HCEC 1CT (cell line): ENCODE measurements around the gene PIP5KL1.
A peak's percentile ranks its signal among the peaks of the same experiment; 100 is the strongest.

Experiments used
- DNase-seq: peaks from one replicate; pipeline ENCODE4 v3.0.0-alpha.2; 2017

The PIP5KL1 gene

DNA sequence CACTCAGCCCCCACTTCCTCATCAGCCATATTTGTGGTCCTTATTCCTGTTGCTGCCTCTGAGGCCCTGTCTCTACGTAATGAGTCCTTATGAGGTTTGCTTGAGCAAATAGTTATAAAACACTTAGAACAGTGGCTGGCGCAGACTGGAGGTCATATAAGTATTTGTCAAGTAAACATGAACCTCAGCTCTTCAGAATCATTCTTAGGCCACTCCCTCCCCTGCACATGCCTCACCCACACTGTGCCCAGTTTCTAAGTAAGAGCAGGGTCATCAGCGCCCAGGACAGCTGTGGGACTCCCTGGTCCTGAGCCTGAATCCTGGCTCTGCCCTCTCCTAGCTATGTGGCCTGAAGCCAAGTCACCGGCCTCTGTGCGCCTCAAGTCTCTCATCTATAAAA lies 17.7 kb downstream of the PIP5KL1 start:
- no peak for DNase-seq

GRCh38 chr9:127912296-127912695 lies 18.3 kb downstream of the PIP5KL1 start:
- no peak for DNase-seq

DNA sequence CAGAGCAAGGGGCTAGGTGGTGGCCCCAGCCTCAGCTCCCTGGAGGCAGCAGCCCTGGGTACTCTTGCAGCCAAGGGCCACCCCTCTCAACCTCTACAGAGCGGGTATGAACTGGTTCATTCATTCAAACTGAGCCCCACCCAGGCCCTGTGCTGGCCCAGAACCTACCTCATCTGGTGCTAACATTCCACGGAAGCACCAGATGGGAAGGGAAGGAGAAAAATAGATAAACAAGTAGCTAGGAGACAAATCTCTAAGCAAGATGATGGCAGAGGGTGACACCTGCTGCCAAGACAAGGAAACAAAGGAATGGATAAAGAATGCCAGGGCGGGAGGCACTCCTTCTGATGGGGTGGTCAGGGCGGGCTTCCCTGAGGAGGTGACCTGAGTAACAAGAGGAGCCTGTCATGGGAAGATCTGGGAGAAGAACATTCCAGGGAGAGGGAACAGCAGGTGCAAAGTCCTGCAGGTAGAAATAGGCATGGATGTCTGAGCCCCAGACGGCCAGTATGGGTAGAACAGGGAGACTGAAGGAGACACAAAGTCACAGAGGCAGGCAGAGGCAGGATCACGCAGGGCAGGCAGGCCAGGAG lies 19.9 kb downstream of the PIP5KL1 start:
- DNase-seq = no peak

DNA sequence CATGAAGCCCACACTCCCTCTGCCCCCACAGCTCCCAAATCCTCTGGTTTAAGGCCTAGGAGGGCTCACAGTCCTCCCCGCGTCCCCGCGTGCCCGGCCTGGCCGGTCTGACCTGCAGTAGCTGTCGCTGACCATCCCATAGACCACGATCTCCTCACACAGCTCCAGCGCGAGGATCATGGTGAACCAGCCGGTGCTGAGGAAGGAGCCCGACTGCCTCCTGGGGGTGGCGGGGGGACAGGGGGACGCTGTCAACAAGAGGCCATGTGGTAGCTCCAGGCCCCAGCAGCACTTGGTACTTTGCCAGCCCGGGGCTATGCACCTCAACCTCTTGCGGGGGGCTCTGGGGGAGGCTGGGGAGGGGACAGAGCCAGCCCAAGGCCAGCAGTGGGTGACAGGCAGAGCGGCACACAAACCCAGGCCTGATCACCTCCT lies 20.7 kb downstream of the PIP5KL1 start:
- no peak for DNase-seq

DNA sequence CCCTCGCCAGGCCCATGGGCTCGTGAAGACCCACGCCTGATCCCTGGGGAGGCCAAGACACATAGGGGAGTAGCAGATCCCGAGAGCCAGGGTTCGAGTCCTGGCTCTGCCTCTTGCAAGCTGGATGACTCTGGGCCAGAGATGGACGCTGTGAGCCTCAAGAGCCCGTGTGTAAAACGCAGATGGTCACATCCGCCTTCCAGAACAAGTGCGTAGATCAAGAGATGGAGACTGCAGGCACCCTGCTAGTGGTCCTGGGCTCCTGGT lies 22.0 kb downstream of the PIP5KL1 start:
- no peak for DNase-seq

GRCh38 chr9:127907867-127908659 lies 22.5 kb downstream of the PIP5KL1 start:
- no peak for DNase-seq

DNA sequence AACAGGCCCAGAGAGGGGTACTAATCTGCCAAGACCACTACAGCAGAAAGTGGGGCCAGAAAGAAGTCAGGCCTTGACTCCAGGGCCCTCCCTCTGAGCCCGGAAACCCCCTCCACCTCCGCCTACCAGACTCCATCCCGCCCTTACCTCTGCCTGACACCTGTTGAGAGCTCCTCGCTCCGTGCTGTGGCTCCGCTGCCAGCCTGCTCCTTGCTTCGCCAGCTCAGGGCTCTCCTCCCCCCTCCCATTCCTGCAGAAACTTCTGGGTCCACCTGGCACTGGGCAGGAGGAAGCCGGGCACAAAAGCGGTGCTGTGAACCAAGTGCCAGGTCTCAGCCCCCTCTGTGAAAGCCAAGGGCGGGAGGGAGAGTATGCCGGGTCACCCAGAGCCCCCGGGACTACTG lies 24.8 kb downstream of the PIP5KL1 start:
- DNase-seq = no peak

DNA sequence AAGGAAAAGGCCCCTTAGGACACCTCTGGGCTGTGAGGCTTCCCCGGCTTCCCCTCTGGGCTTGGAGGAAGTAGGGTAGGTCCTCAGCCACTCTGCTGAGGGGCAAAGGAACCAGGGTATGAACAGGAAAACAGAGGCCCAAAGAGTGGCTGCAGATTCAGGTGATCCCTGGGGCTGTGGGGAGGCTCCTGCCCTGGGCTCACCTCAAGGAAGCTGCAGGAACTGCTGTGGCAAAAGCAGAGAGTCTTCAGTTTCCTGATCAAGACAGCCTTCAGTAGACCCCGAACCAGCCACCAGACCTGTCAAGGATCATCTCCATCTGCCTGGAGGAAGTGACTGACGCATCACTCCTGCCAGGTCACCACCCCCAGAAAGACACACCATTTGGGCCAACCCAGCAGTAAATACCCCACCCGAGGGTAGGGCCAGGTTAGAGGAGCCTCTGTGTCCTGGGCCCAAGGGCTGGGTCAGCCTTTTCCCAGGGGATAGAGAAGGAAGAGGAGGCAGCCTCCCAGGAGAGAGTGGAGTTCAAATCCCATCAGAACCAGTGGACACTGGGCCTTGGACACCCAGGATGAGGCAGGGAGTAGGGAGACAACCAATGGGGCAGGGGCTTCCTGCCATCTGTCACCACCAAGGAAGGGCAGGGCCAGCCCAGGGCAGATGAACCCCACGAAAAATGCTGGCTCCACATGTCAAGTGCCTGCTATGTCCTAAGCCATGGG lies 25.4 kb downstream of the PIP5KL1 start:
- DNase-seq = no peak

DNA sequence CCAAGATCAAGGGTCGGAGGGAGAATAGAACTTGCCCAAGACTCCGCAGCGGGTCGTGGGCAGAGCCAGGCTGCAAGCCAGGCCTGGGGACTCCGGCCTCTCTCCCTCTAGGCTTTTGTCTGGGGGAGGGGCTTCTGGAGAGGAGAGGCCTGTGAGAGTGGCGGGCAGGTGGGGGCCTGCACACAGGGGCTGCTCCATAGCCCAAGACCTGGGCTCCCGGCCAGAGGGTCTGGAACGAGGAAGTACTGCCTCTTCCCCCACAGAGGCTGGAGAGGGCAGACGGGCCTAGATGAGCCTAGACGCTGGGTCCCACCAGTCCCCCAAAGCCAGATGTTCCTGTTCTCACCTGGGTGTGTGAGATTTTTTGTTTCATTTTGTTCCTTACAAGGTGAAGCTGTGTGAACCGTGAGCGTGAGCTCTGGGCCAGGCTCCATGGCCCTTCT lies 26.0 kb downstream of the PIP5KL1 start:
- DNase-seq = no peak

DNA sequence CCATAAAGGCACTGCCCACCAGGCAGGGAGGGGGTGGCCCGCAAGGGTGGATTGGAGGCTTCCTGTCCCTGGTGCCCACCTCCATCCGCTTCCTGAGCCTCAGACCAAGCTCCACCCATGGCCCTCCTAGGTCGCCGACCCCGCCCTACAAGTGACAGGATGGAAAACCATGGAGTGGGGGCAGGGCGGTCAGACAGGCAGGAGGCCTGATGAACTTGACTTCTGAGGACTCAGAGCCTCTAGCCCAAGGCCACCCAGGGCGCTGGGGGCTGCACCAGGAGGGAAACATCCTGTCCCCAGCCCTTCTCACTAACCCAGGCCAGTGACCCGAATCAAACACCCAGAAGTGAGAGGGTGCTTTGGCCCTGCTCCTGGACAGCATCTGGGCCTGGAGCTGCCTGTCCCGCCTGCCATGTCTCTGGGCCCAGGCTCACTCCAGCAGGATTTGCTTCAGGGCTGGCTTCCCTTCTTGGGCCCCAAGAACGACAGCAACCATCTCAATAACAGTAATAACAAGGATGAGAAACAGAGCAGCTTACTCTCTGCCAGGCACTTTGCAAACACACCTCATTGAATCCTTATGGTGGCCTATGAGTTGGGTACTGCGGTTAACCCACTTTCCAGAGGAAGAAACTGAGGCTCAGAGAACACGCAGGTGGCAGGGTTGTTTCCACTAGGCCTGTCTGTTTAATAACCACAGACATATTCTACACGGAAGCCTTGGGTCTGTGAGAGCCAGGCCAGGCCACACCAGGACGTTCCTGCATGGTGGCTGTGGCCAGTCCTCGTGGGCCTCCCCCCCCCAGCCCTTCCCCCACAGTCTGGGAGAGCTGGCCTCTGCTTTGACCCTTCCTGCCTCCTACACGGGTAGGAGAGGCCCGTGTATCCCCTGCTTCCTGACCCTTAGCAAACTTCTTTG lies 26.8 kb downstream of the PIP5KL1 start:
- no peak for DNase-seq

DNA sequence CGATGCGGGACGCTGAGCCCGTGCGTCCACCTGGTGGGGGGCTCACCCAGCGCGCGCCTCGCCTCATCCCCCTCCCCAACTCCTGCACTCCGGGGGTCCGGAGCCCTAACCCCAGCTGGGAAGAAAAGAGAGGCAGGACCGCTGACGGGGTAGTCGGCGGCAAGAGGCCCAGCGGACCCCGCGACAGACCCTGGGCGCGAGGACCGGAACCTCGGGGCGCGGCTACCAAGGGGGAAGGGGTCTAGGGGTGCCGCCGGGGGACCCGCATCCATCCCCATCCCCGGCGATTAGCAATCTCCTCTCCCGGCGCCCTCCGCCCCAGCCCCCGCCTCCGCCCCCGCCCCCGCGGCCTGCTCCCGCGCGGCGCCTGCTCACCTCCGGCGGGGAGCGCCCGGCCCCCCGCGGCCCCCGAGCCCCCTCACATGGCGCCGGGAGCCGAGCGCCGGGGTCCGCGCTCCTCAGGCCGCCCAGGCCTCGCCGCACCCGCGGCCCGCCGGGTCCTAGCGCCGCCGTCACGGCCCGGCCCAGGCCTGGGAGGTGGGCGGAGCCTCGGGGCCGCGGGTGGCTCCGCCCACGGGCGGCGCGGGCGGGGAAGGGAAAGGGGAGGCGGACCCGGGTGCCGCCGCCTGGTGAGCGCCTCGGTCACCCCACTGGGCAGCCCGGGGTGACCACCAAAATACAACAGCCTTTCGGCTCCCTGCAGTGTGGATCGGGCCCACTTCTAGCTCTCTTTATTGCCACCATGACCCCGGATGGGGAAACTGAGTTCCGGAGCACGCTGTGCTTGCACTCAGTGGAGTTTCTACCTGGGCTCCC lies 31.2 kb downstream of the PIP5KL1 start, which contains the start of gene ST6GALNAC6:
ST6GALNAC6 (minus strand) TSS at position 476 of the 816 bp plus-strand sequence. CDS start 1,622 bp downstream, outside the sequence.
- peak; percentile 74 for DNase-seq

DNA sequence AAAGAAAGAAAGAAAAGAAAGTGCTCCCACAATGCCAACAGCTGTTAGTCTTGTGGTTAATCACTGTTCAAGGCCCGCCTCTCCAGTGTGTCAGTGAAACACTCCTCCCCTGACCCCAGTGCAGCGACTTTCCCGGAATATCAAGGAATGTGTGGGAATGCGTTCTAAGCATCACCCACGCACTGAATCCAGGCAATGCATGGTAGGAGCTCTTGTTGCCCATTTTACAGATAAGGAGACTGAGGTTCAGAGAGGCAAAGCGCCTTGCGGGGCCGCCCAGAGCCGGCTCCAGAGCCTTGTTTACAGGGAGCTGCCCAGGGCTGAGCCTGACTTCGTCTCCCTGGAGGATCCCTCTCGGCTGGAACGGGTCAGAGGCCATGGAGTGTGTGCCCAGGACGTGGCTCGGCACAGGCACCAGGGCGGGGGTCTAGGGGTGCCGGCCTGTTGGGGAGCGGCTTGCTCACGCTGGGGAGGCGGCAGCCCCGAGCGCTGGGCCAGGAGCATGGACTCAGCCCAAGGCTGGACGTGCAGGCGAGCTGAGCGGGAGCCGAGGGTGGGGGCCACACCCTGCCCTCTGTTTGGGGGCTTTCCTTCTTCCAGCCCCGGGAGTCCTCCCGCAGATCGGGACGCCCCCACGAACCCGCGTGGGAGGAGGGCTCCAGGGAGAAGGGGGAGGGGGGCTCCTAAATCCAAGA lies 32.0 kb downstream of the PIP5KL1 start:
- DNase-seq = peak; percentile 82

DNA sequence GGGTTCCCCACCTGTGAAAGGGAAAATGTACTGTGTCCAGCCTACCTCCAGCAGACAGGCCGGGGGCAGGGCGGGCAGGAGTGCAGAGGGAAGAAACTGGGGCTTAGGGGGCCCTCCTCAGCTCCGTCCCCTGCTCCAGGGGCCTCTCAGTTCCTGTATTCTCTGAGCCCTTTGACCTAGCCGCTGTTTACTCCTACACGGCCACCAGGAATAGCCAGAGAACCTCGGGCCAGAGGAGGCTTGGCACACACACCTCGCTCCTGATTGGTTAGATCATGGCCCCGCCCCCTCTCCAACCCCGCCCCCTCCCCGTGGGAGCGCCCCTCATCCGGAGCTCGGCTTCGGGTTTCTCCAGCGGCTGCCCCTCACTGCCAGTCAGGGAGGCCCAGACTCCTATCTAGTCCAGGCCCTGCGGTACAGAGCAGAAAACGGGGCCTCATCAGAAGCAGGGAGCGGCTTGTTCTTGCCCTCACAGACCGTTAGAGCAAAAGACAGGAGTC lies 33.3 kb downstream of the PIP5KL1 start:
- DNase-seq = peak; percentile 53

DNA sequence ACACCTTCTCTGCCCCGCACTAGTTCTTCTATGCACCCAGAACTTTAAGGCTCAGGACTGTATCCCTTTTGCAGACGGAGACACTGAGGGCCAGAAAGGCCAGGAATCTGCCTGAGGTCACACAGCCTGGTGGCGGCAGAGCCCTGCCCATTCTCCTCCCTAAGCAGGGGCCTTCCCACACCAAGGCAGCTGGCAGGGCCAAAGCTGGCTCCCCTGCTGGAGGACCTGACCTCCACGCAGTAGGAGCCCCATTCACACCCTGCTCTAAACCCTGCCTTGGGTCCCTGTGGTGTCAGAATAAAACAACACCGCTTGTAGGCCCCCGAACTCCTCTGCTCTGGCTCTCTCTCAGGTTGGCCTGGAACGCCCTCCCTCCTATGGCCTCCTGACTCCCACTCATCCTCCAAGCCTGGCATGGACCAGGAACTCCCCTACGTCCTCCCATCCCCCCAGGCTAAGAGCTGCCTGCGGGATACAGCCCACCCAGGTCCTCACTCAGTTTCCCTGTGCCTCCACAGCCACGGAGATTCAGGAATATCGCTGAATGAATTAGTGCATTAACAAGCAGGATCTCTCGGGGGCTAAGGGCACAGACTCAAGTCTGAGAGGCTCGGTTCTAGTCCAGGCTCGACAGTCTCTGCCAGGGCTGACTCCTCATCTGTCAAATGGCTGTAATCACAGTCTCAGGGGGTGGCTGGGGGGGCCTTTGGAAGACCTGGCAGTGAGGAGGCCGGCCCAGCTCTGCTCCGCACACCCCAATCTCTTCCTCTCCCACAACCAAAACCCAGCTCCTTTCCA lies 34.0 kb downstream of the PIP5KL1 start:
- DNase-seq = no peak

DNA sequence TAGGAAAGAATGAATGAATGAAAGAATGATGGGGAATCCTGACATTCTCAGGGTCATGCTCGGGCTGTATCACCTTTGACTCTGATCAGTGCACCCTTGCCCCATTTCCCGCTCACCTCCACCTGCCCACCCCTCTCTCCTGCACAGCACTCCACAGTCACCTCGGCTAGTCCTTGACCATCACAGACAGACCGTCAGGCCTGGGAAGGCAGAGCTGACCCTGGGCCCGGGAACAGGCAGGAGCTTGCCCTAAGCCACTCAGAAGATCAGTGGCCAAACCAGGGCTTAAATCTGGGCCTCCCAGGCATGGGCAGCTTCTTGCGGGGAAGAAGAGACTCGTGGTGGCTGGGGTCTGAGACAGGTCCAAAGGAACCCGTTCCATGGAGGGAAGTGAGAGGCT lies 34.8 kb downstream of the PIP5KL1 start:
- no peak for DNase-seq

DNA sequence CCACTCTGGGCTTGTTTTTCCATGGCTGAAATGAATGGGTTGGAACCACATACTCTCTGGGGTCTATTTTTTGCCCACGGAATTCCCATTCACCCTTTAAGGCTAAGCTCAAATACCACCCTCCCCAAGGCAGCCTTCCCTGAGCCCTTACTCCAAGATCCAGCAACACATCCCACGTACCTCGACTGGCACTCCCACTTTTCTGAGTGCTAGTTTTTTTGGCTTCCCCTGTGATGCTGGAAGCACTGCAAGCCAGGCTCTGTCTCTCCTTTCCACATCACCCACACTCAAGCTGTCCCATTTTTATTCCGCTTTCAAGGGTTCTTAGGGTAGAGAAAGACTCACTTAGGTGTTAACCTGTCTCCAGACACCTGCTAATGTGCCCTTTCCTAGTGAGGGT lies 37.2 kb downstream of the PIP5KL1 start:
- no peak for DNase-seq

- no peak for DNase-seq
Measured at GRCh38 chr9:127892831-127893230, 37.7 kb downstream of the PIP5KL1 start.

DNA sequence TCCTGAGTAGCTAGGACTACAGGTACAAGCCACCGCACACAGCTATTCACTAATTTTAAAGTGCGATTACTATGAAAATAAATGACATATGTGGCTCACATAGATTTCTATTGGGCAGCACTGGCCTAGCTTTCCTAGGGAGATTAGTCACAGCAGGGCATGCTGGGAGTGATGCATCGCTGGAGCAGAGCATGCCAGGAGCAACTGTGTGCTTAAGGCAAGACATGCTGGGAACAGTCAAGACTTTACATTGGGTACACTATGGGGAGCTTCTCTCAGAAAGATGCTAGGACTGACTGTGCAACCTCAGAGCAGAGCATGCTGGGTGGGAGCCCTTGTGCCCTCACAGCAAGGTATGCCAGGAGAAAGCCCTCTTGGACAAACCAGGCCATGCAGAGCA lies 40.5 kb downstream of the PIP5KL1 start:
- no peak for DNase-seq

- DNase-seq = no peak
Measured at GRCh38 chr9:127887792-127888191, 42.8 kb downstream of the PIP5KL1 start.

GRCh38 chr9:127886401-127886972 lies 44.1 kb downstream of the PIP5KL1 start:
- no peak for DNase-seq
